GM12801 (cell line): ENCODE data around the gene PALLD.

ENCODE experiments used
- TF ChIP-seq, protein P1 (sequence below): IDR thresholded peaks from one replicate; pipeline ENCODE4 v1.5.1; 2011; ENCODE audit warnings: control low read depth; ENCODE audit not compliant: insufficient read length; ENCODE audit errors: extremely low read depth

The PALLD gene

DNA sequence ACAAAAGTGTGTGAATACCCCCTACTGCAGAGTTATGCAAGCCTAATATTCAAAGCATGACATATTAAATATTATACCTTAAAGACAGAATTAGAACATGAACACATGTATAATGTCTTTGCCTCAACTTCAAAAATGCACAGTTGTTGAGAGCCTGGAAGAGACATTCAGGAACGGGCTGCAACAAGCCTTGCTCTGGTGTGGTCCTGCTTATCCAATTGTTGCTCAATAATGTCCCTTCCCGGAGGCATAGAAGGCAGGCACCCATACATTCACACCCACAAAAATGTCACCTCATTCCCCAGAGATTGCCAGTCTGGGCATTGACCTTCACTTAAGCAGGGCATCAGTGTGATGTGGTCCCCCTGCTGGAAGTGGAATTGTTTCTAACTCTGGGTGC, 274.4 kb downstream of the PALLD start:
- TF ChIP-seq, protein P1, sequence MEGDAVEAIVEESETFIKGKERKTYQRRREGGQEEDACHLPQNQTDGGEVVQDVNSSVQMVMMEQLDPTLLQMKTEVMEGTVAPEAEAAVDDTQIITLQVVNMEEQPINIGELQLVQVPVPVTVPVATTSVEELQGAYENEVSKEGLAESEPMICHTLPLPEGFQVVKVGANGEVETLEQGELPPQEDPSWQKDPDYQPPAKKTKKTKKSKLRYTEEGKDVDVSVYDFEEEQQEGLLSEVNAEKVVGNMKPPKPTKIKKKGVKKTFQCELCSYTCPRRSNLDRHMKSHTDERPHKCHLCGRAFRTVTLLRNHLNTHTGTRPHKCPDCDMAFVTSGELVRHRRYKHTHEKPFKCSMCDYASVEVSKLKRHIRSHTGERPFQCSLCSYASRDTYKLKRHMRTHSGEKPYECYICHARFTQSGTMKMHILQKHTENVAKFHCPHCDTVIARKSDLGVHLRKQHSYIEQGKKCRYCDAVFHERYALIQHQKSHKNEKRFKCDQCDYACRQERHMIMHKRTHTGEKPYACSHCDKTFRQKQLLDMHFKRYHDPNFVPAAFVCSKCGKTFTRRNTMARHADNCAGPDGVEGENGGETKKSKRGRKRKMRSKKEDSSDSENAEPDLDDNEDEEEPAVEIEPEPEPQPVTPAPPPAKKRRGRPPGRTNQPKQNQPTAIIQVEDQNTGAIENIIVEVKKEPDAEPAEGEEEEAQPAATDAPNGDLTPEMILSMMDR, result no peak

DNA sequence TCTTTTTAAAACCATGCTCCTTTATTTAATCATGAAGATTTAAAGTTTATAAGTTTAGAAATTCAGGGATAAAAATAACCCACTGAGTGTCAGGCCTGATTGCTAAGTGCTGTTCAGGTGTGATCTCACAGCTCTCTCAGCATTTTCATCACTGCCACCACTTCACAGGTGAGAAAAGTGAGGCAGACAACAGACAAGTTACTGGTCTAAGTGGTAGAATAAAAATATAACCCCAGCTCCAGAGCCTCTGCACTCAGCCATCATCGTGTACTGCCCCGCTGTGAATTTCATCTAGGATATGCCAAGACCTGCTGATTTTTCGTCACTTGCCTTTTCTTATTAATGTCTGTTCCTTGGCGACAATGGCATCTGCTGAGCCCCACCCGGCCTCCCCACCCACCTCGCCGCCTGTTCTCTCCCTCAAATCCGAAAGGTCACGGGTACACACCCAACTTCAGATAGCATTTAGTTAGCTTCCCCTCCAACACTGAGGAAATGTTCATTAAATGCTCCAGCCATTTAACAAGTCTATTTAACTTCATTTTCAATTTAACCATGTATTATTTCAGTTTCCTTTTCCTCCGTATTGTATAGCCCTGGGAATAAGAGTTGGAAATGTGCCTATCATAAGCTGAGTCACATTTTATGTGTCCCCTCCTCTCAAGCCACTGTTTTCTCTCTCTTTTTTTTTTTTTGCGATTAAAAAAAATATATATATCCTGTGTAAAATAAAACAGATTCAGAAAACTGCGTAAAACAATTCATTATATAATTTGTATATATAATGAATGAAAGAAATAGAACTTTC, 276.7 kb downstream of the PALLD start:
- TF ChIP-seq, protein P1, result no peak

DNA sequence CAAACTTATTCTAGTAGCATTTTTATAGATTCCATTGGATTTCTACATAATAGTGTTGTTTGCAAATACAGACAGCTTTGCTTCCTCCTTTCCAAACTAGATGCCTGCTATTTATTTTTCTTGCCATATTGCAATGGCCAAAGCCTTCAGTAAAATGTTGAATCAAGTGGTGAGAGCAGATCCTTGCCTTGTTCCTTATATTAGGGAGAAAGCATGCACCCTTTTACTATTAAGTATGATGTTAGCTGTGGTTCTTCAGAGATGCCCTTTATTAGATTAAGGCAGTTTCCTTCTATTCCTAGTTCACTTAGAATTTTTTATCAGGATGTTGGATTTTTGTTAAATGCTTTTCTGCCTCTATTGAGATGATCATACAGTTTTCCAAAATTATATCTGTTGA, 279.5 kb downstream of the PALLD start:
- TF ChIP-seq, protein P1, result no peak

DNA sequence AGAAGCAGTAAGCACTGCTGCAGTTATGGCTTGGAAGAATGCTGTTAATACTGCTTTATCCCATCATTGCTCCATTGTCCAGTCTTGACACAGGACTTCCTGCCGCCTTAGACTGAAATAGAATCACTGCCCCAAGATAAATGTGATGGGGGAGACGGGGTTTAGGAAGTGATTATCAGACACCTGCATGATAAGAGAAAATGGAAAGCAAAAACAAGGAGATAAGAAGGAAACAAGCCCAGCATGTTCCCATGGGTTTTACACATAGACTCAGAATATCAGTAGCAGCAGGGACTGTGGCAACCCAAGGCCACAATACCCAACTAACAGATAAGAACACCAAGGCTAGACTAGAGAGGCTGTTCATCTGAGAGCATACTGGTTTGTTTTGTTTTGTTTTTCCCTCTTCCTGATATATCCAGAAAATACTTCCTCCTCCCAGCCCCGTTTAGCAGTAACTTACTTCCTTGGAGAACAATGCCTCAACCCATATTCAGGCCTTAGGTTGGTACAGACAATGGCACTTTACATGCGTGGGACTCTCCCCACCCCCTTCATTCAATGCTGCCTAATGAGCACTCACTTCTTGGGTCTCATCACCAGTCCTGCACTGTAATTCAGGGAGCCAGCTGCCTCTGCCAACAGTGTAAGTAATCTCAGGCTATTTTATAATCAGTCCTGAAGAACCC, 280.6 kb downstream of the PALLD start:
- TF ChIP-seq, protein P1, result no peak

DNA sequence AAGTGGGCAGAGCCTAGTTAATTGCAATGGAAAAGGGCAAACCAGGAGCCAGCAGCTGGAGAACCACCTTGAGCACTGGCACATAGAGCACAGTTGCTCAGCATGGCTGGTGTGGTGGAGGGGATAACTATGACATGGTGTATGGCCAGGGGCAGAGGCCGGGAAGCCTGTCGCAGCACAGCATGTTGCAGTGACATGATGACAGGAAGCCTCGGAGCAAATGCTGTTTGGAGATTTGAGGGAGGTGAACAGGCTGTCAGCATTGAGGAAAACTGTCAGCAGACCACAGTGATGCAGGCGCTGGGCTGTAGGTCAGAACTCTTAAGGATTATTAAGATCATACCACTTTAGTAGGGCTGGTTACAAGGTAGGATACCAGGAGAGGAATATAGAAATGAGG, 284.5 kb downstream of the PALLD start:
- TF ChIP-seq, protein P1, result no peak

DNA sequence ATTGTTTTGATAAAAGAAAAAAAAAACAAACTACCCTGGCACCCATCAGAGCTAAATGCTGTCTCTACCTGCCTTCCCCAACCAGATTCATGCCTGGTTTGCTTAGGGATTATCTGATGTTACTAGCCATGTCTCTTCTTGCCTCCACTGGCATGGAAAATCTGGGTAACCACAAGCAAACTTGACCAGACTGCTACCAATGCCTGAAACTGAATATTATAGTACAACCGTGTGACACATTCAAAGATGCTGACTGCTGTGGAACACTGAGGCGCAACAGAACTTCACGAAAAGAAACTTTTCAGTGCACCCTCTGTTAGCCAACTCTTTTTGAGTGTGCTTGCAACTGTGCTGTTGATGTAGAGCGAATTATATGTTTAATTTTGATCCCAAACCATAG, 285.1 kb downstream of the PALLD start:
- TF ChIP-seq, protein P1, result no peak

DNA sequence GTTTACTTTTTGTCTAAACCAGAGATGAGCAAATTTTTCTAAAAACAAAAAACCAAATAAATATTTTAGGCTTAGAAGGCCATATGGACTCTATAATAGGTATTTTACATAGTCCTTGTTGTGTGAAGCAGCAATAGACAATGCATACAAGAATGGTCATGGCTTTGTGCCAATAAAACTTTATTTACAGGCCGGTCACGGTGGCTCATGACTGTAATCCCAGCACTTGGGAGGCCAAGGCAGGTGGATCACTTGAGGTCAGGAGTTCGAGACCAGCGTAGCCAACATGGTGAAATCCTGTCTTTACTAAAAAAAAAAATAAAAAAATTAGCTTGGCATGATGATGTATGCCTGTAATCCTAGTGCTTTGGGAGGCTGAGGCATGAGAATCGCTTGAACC, 285.6 kb downstream of the PALLD start:
- TF ChIP-seq, protein P1, result no peak
